ENCODE data around the gene PPFIA3. TPM values are rescaled to one million over a fixed set of nuclear protein-coding genes. Genes with fewer than 3 reads are reported as not detected.
A peak's percentile ranks its signal among the peaks of the same experiment; 100 is the strongest.

Gene PPFIA3
- total RNA-seq, 1 experiment from 2014 or later, result 56.3 TPM

GRCh38 chr19:49155820-49156346 is 36.5 kb downstream of the PPFIA3 start:
- DNase-seq (no peak), ATAC-seq (no peak)
- POLR2A ChIA-PET (ENCODE audit: unreplicated experiment), result no interaction called here
- H3K4me1 ChIP-seq (ENCODE audit: insufficient read depth, low read length), result peaks cover 17% of the 10 kb centered on the region
- no peaks in the 10 kb centered on the region for H3K27me3 ChIP-seq (ENCODE audit: low read length)
- H3F3A ChIP-seq (ENCODE audit: low read length, unreplicated experiment), result no peaks in the 10 kb centered on the region
- H3K4me2 ChIP-seq (ENCODE audit: low read length), result no peak overlapping the region
- no peaks in the 10 kb centered on the region for H3K9me3 ChIP-seq (ENCODE audit: low read length)
- no peaks in the 10 kb centered on the region for H3K36me3 ChIP-seq (ENCODE audit: low read depth, low read length)
- peaks cover 12% of the 10 kb centered on the region for H3K79me2 ChIP-seq (ENCODE audit: low read length)
- CTCF ChIA-PET, result interaction anchor here (0.7 kb wide), 1 partner anchor 163 kb away, joined by 4 read pairs; the partner anchor contains the start of genes GYS1 and RUVBL2
- no peaks in the 10 kb centered on the region for H4K20me1 ChIP-seq (ENCODE audit: low read length)
- no peak overlapping the region for H3K4me3 ChIP-seq (ENCODE audit: low read length)
- no peaks in the 10 kb centered on the region for H3K9me2 ChIP-seq (replicated peaks; ENCODE audit: low read length)
- intact Hi-C loops (cut with micrococcal nuclease), result no loop called here
- no peak overlapping the region for H3K9ac ChIP-seq (ENCODE audit: low read length)
- H3K27ac ChIP-seq (ENCODE audit: low read length), result no peak overlapping the region
- BruUV-seq (replicated peaks), result no TSS peak
- H2AFZ ChIP-seq (ENCODE audit: low read length), result no peak overlapping the region
- TF ChIP-seq, protein P1, sequence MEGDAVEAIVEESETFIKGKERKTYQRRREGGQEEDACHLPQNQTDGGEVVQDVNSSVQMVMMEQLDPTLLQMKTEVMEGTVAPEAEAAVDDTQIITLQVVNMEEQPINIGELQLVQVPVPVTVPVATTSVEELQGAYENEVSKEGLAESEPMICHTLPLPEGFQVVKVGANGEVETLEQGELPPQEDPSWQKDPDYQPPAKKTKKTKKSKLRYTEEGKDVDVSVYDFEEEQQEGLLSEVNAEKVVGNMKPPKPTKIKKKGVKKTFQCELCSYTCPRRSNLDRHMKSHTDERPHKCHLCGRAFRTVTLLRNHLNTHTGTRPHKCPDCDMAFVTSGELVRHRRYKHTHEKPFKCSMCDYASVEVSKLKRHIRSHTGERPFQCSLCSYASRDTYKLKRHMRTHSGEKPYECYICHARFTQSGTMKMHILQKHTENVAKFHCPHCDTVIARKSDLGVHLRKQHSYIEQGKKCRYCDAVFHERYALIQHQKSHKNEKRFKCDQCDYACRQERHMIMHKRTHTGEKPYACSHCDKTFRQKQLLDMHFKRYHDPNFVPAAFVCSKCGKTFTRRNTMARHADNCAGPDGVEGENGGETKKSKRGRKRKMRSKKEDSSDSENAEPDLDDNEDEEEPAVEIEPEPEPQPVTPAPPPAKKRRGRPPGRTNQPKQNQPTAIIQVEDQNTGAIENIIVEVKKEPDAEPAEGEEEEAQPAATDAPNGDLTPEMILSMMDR (conservative IDR thresholded peaks at IDR 0.05; ENCODE audit: low read depth, low read length), result no peak
- no peak for TF ChIP-seq EZH2phosphoT487 (IDR thresholded peaks at IDR 0.05; ENCODE audit: borderline replicate concordance, low read length)
- TF ChIP-seq EZH2 (IDR thresholded peaks at IDR 0.05; ENCODE audit: low read length, unreplicated experiment), result no peak

GRCh38 chr19:49157445-49158224 is 38.3 kb downstream of the PPFIA3 start, which contains the start of gene TRPM4:
Gene TRPM4 (plus strand): TSS chr19:49157792. CDS start chr19:49157867, 75 bp downstream.
- peak; percentile 97 for ATAC-seq
- peaks cover 12% of the 10 kb centered on the region for H3K79me2 ChIP-seq (ENCODE audit: low read length)
- no peaks in the 10 kb centered on the region for H3K36me3 ChIP-seq (ENCODE audit: low read depth, low read length)
- peak within 1 kb of the TSS; percentile 95 for H3K4me3 ChIP-seq (ENCODE audit: low read length)
- H2AFZ ChIP-seq (ENCODE audit: low read length), result peak within 1 kb of the TSS; percentile 80
- peak; percentile 96 for DNase-seq
- H4K20me1 ChIP-seq (ENCODE audit: low read length), result no peaks in the 10 kb centered on the region
- H3K4me1 ChIP-seq (ENCODE audit: insufficient read depth, low read length), result peaks cover 11% of the 10 kb centered on the region
- H3K4me2 ChIP-seq (ENCODE audit: low read length), result peak within 1 kb of the TSS; percentile 97
- BruUV-seq (replicated peaks), result no TSS peak
- peak within 1 kb of the TSS; percentile 42 for H3K27ac ChIP-seq (ENCODE audit: low read length)
- ChIA-PET CTCF (no interaction called here), POLR2A (ENCODE audit: unreplicated experiment) (interaction anchor here (0.7 kb wide), 1 partner anchor 166 kb away, joined by 3 read pairs; no protein-coding TSS in a partner anchor)
- no peaks in the 10 kb centered on the region for H3K9me3 ChIP-seq (ENCODE audit: low read length)
- H3K9ac ChIP-seq (ENCODE audit: low read length), result peak within 1 kb of the TSS; percentile 90
- H3K27me3 ChIP-seq (ENCODE audit: low read length), result no peaks in the 10 kb centered on the region
- no peaks in the 10 kb centered on the region for H3K9me2 ChIP-seq (replicated peaks; ENCODE audit: low read length)
- TF ChIP-seq EZH2phosphoT487 (IDR thresholded peaks at IDR 0.05; ENCODE audit: borderline replicate concordance, low read length) (no peak), EZH2 (IDR thresholded peaks at IDR 0.05; ENCODE audit: low read length, unreplicated experiment) (no peak)
- TF ChIP-seq, protein P1 (conservative IDR thresholded peaks at IDR 0.05; ENCODE audit: low read depth, low read length), result no peak
- H3F3A ChIP-seq (ENCODE audit: low read length, unreplicated experiment), result no peaks in the 10 kb centered on the region
- intact Hi-C loops (cut with micrococcal nuclease), result no loop called here

All from PC-3 (cell line).